ENCODE results near the gene ARSI. TPM values are rescaled to one million over a fixed set of nuclear protein-coding genes. Genes with fewer than 3 reads are reported as not detected.

The ARSI gene
- total and polyA plus RNA-seq, 3 experiments from 2014 or later = not detected

DNA sequence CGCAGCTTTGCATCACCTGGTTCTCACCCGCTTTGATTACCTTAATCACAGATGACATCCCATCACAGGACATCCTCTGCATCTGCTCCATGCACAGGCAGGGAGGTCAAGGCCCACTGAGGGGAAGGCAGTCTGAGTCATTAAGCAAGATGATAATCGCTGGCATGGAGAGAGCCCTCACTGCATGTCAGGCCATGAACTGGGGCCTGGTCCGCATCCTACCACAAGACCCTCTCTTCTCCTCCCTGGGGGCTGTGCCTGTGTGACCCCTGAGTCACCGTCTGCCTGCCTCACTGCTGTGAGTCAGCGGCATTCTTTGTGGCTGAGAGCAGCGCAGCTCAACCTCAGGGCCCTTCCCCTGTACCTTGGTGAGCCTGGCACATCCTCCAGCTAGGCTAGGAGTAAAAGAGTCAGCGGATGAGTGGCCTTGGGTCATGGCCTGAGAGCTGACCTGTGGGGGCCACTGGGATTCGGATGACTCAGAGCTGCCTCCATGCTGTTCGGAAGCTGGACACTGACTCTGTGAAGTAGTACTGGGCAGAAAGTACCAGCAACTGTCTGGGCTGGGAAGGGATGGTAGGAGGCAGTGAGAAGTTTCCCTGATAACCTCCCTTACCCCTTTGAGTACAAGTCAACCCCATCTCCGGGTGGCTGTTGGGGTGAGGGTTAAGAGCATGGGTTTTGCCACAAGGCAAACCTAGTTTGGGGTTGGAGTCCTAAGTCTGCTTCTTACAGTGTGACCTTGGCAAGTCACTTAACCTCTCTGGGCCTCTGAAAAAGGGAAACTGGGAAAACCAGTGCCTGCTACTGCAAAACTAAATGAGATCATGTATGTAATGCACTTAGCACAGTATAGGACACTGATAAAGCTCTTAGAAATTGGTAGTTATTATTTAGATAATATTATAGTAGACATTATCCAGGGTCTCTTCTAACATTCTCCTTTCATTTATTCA is 14.6 kb upstream of the ARSI start:
- Mint-ChIP-seq H3K36me3 (no peaks in the 10 kb centered on the region), H3K27ac (peak overlapping the region in 1 of 8 donors; percentile 34), H3K4me1 (peaks cover 5 to 7% (median 6%) of the 10 kb centered on the region in 3 donors), H3K9me3 (no peaks in the 10 kb centered on the region), H3K27me3 (peaks cover 8% of the 10 kb centered on the region in 2 donors), H3K4me3 (no peak overlapping the region)
- H3K36me3 ChIP-seq (ENCODE audit: insufficient read depth, low read length) = no peaks in the 10 kb centered on the region
- H3K4me1 ChIP-seq (ENCODE audit: insufficient read depth, low read length) = no peaks in the 10 kb centered on the region
- no peak overlapping the region for H3K4me3 ChIP-seq (ENCODE audit: low read length)
- CTCF ChIA-PET = no interaction called here
- POLR2A ChIA-PET = no interaction called here
- no peaks in the 10 kb centered on the region for H3K27me3 ChIP-seq (ENCODE audit: insufficient read depth, low read length, poor library complexity, severe bottlenecking)
- no peaks in the 10 kb centered on the region for H3K9me3 ChIP-seq (ENCODE audit: low read length)
- H3K27ac ChIP-seq (ENCODE audit: low read depth, low read length) = no peak overlapping the region
- DNase-seq = no peak

DNA sequence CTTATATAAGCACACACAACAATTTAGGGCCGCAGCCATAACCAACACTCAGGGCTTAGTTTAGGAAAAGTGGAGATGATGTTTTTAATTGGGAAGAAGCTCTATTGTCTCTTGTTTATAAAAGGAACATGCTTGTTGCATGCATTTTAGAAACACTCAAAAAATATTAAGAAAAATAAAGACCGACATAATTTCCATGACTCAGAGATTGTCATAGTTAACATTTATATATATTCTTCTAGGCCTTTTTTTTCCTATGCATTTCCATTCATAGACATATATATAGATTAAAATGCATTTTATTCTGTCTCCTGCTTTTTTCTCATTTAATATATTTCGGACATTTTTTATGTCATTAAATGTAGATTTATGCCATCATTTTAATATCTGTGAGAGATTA is 13.6 kb upstream of the ARSI start:
- H3K27ac ChIP-seq (ENCODE audit: low read depth, low read length) = no peak overlapping the region
- no peak overlapping the region for H3K4me3 ChIP-seq (ENCODE audit: low read length)
- ChIA-PET POLR2A (no interaction called here), CTCF (no interaction called here)
- H3K4me1 ChIP-seq (ENCODE audit: insufficient read depth, low read length) = no peaks in the 10 kb centered on the region
- H3K4me3 Mint-ChIP-seq = no peak overlapping the region
- H3K9me3 Mint-ChIP-seq = no peaks in the 10 kb centered on the region
- no peak overlapping the region for H3K27ac Mint-ChIP-seq
- no peaks in the 10 kb centered on the region for H3K27me3 ChIP-seq (ENCODE audit: insufficient read depth, low read length, poor library complexity, severe bottlenecking)
- H3K4me1 Mint-ChIP-seq = no peaks in the 10 kb centered on the region
- no peaks in the 10 kb centered on the region for H3K36me3 Mint-ChIP-seq
- no peaks in the 10 kb centered on the region for H3K36me3 ChIP-seq (ENCODE audit: insufficient read depth, low read length)
- peaks cover 8 to 10% of the 10 kb centered on the region in 2 donors for H3K27me3 Mint-ChIP-seq
- DNase-seq = no peak
- H3K9me3 ChIP-seq (ENCODE audit: low read length) = no peaks in the 10 kb centered on the region

DNA sequence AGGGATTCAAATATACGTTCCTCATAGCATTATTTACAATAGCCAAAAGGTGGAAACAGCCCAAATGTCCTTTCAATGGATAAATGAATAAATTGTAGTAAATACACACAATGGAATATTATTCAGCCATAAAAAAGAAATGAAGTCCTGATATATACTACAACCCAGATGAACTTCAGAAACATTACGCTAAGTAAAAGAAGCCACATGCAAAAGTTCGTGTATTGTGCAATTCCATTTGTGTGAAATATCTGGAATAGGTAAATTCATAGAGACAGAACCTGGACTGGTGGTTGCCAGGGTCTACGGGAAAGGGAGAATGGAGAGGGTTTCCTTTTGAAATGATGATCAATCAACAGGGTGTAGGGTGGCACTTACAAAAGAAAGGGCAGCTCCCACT is 12.5 kb upstream of the ARSI start:
- Mint-ChIP-seq H3K27me3 (peaks cover 8 to 12% of the 10 kb centered on the region in 2 donors), H3K27ac (no peak overlapping the region), H3K4me3 (no peak overlapping the region), H3K9me3 (no peaks in the 10 kb centered on the region), H3K4me1 (no peaks in the 10 kb centered on the region), H3K36me3 (no peaks in the 10 kb centered on the region)
- DNase-seq = no peak
- no peaks in the 10 kb centered on the region for H3K36me3 ChIP-seq (ENCODE audit: insufficient read depth, low read length)
- H3K4me3 ChIP-seq (ENCODE audit: low read length) = no peak overlapping the region
- POLR2A ChIA-PET = no interaction called here
- no peak overlapping the region for H3K27ac ChIP-seq (ENCODE audit: low read depth, low read length)
- CTCF ChIA-PET = no interaction called here
- no peaks in the 10 kb centered on the region for H3K27me3 ChIP-seq (ENCODE audit: insufficient read depth, low read length, poor library complexity, severe bottlenecking)
- H3K4me1 ChIP-seq (ENCODE audit: insufficient read depth, low read length) = no peaks in the 10 kb centered on the region
- no peaks in the 10 kb centered on the region for H3K9me3 ChIP-seq (ENCODE audit: low read length)

DNA sequence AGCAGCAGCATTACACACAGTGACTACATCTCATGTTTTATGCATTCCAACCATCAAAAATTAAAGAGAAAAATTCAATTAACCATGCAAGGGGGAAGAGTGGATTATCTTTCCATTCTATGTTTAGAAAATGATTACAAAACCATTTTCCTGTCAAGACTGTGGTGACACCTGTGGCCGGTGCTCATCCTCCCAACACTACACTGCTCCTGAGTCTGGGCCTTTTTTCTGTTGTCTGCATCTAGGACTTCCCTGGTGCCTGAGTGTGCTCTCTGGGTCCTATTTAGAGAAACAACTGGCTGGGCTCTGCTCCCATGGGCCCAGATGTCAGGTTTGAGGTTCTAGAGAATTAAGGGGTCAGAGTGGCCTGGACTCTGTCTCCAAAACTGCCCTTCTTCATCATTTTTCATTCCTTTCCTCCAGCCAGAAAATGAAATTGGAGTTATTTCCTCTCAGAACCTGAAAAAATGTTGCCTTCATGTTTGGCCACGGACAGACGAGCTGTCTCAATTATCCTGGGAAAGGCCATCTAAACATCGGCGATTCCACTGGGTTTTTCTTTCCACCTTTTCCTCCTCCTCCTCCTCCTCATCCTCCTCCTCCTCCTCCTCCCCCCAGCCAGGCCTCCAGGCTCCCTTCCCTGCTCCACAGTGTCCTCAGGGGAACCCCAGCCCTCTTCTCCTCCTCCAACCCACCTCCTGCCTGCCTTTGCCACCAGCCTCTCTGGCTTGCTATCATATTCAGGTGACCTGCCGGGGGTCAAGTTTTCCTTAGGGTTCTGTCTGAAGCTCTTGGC is 11.4 kb upstream of the ARSI start:
- Histone ChIP-seq H3K9me3 (ENCODE audit: low read length) (no peaks in the 10 kb centered on the region), H3K36me3 (ENCODE audit: insufficient read depth, low read length) (no peaks in the 10 kb centered on the region), H3K4me3 (ENCODE audit: low read length) (no peak overlapping the region), H3K27ac (ENCODE audit: low read depth, low read length) (no peak overlapping the region), H3K4me1 (ENCODE audit: insufficient read depth, low read length) (no peaks in the 10 kb centered on the region), H3K27me3 (ENCODE audit: insufficient read depth, low read length, poor library complexity, severe bottlenecking) (no peaks in the 10 kb centered on the region)
- ChIA-PET CTCF (no interaction called here), POLR2A (no interaction called here)
- Mint-ChIP-seq H3K9me3 (no peaks in the 10 kb centered on the region), H3K36me3 (no peaks in the 10 kb centered on the region), H3K27ac (no peak overlapping the region), H3K4me3 (no peak overlapping the region), H3K27me3 (peaks cover 8 to 9% of the 10 kb centered on the region in 2 donors), H3K4me1 (no peaks in the 10 kb centered on the region)
- no peak for DNase-seq

DNA sequence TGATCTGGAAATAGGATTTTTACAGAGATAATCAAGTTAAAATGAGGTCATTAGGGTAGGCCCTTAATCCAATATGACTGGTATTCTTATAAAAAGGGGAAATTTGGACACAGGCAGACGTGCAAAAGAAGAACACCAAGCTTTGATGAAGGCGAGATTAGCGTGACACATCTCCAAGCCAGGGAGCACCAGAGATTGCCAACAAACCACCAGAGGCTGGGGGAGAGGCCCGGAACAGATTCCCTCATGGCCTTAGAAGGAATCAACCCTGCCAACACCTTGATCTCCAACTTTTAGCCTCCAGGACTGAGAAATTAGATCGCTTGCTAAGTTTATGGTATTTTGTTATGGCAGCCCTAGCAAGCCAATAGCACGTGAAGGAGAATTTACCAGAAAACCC is 10.8 kb upstream of the ARSI start:
- no peak for DNase-seq
- ChIA-PET CTCF (no interaction called here), POLR2A (no interaction called here)
- Mint-ChIP-seq H3K9me3 (no peaks in the 10 kb centered on the region), H3K27me3 (peaks cover 7 to 9% of the 10 kb centered on the region in 2 donors), H3K27ac (no peak overlapping the region), H3K4me1 (no peaks in the 10 kb centered on the region), H3K36me3 (no peaks in the 10 kb centered on the region), H3K4me3 (no peak overlapping the region)
- Histone ChIP-seq H3K4me3 (ENCODE audit: low read length) (no peak overlapping the region), H3K36me3 (ENCODE audit: insufficient read depth, low read length) (no peaks in the 10 kb centered on the region), H3K27ac (ENCODE audit: low read depth, low read length) (no peak overlapping the region), H3K4me1 (ENCODE audit: insufficient read depth, low read length) (no peaks in the 10 kb centered on the region), H3K27me3 (ENCODE audit: insufficient read depth, low read length, poor library complexity, severe bottlenecking) (no peaks in the 10 kb centered on the region), H3K9me3 (ENCODE audit: low read length) (no peaks in the 10 kb centered on the region)

DNA sequence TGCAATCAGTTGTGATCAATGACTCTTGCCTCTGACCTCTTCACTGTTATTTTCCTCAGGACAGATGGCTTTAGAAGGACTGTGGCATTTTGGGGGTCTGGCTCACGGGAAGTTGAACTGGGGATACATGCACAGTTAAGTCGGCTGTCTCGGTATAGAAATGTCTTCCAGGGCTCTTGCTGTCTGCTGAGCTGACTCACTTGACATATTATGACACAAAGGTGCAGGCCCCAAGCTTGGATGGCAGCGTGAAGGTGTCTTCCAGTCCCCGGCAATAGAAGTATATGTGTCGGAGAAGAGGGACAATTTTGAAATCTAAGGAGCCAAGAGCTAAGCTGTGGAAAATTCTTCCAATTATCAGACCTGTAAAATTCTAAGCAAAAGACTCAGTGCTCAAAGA is 9.8 kb upstream of the ARSI start:
- Mint-ChIP-seq H3K36me3 (no peaks in the 10 kb centered on the region), H3K27me3 (peaks cover 3 to 5% of the 10 kb centered on the region in 2 donors), H3K27ac (no peak overlapping the region), H3K9me3 (no peaks in the 10 kb centered on the region), H3K4me1 (no peaks in the 10 kb centered on the region), H3K4me3 (no peak overlapping the region)
- H3K36me3 ChIP-seq (ENCODE audit: insufficient read depth, low read length) = no peaks in the 10 kb centered on the region
- no peaks in the 10 kb centered on the region for H3K9me3 ChIP-seq (ENCODE audit: low read length)
- no peaks in the 10 kb centered on the region for H3K27me3 ChIP-seq (ENCODE audit: insufficient read depth, low read length, poor library complexity, severe bottlenecking)
- no peak overlapping the region for H3K4me3 ChIP-seq (ENCODE audit: low read length)
- H3K4me1 ChIP-seq (ENCODE audit: insufficient read depth, low read length) = no peaks in the 10 kb centered on the region
- no peak overlapping the region for H3K27ac ChIP-seq (ENCODE audit: low read depth, low read length)
- no peak for DNase-seq
- ChIA-PET CTCF (no interaction called here), POLR2A (no interaction called here)

DNA sequence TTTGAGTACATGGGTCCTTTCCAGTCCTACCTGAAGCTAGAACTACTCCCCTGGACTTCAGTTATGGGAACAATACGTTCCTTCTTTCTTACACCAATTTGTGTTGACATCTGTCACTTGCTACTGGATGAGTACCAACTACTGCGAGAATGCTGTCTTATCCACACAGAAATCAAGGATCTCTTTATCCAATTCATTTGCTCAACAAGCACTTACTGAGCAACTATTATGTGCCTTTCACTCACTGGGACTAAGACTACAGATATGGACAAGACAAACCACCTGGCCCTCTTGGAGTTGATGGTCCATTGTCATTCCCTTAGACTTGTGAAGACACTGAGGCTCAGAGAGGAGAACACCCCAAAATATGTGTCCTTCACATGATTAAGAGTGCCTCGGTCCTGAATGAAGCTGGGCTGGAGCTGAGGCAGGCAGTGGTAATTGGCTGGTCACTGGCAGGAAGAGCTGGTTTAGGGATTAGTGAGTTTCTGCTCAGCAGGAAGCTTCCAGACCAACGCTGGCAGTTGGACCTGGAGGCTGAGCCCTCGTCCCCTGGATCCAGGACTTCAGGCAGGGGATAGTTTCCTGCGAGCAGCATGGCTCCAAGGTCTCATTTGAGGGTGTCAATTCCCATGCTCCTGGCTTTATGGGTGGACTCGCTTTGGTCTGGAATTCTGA is 8.4 kb upstream of the ARSI start:
- Mint-ChIP-seq H3K9me3 (no peaks in the 10 kb centered on the region), H3K36me3 (no peaks in the 10 kb centered on the region), H3K27ac (no peak overlapping the region), H3K4me3 (no peak overlapping the region), H3K27me3 (peaks cover 3 to 5% of the 10 kb centered on the region in 2 donors), H3K4me1 (no peaks in the 10 kb centered on the region)
- CTCF ChIA-PET = no interaction called here
- H3K4me1 ChIP-seq (ENCODE audit: insufficient read depth, low read length) = no peaks in the 10 kb centered on the region
- POLR2A ChIA-PET = no interaction called here
- no peaks in the 10 kb centered on the region for H3K36me3 ChIP-seq (ENCODE audit: insufficient read depth, low read length)
- no peak overlapping the region for H3K27ac ChIP-seq (ENCODE audit: low read depth, low read length)
- H3K27me3 ChIP-seq (ENCODE audit: insufficient read depth, low read length, poor library complexity, severe bottlenecking) = no peaks in the 10 kb centered on the region
- DNase-seq = no peak
- no peaks in the 10 kb centered on the region for H3K9me3 ChIP-seq (ENCODE audit: low read length)
- no peak overlapping the region for H3K4me3 ChIP-seq (ENCODE audit: low read length)

DNA sequence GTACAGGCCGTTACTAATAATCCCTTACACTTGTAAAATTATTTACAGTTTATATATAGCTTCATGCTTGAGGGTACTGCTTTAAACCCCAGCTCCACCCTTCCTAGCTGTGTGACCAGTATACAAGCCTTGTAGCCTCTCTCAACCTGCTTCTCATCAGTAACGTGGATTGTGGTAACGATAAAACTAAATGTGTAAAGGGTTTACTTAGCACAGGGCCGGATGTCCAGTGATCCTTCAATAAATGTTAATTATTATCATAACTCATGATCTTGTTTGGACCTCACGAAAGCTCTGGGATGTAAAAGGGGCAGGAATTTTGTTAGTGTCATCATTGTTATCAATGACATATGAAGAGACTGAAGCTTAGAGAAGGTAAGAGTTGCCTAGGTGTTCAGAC is 7.5 kb upstream of the ARSI start:
- no peak overlapping the region for H3K4me3 Mint-ChIP-seq
- peaks cover 0 to 5% (median 0%) of the 10 kb centered on the region in 3 donors for H3K4me1 Mint-ChIP-seq
- H3K9me3 Mint-ChIP-seq = no peaks in the 10 kb centered on the region
- POLR2A ChIA-PET = no interaction called here
- H3K27me3 Mint-ChIP-seq = peaks cover 4 to 5% of the 10 kb centered on the region in 2 donors
- CTCF ChIA-PET = no interaction called here
- H3K27me3 ChIP-seq (ENCODE audit: insufficient read depth, low read length, poor library complexity, severe bottlenecking) = no peaks in the 10 kb centered on the region
- H3K36me3 ChIP-seq (ENCODE audit: insufficient read depth, low read length) = no peaks in the 10 kb centered on the region
- no peaks in the 10 kb centered on the region for H3K9me3 ChIP-seq (ENCODE audit: low read length)
- no peak overlapping the region for H3K27ac Mint-ChIP-seq
- no peak overlapping the region for H3K27ac ChIP-seq (ENCODE audit: low read depth, low read length)
- H3K4me1 ChIP-seq (ENCODE audit: insufficient read depth, low read length) = no peaks in the 10 kb centered on the region
- no peak for DNase-seq
- no peak overlapping the region for H3K4me3 ChIP-seq (ENCODE audit: low read length)
- H3K36me3 Mint-ChIP-seq = no peaks in the 10 kb centered on the region

Data from CD8-positive, alpha-beta memory T cell (primary cell).